ENCODE data around the gene DSTN.

The DSTN gene

DNA sequence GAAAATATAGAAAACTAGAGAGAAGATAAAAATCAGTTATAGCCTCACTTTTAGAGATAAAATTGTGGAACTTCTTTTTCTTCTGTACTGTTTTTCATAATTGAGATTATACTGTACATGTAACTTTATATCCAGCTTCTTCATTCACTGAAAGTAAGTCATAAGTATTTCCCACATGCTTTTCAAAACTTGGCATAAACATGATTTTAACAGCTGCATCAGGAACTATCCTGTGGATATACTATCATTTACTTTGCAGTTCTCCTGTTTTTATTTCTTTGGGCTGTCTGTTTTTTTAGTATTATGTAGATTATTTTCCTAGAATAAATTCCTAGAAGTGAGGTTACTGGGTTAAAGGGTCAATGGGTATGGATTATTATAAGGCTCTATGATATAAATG lies 14.8 kb downstream of the DSTN start:
- DNase-seq: no peak

DNA sequence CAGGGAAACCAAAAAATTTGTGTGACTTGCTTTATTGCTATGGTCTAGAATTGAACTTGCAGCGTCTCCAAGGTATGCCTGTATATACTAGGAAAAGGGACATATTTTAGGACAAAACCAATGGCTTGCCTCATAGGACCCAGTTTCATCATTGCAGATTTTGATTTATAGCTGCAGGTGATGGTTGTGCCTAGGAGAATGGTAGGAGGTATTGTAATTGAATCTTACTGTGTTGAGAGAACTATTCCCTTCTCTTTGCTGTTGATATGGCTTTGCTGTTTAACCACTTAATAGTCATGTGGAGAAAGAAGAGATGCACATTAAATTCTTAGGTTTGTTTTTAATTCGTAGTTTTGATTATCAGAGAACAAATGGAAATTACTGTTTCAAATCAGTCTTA lies 16.4 kb downstream of the DSTN start:
- DNase-seq: no peak

GRCh38 chr20:17587148-17587547 lies 17.3 kb downstream of the DSTN start:
- no peak for DNase-seq

DNA sequence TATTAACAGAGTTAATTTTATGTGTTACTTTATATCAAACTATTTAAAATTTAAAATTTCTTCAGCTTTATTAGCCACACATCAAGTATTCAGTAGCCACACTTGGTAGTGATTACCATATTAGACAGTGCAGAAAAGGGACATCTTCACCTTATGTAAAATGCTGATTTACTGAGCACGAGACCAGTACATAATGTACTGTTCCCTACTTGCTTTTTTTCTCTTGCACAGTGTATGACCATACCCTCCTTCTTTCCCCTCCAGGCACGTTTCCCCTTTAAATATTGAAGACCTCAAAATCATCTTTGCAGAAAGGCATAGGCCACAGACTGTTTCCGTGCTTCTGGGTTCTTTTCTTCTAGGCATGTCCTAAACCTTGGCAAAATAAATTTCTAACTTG lies 17.9 kb downstream of the DSTN start:
- no peak for DNase-seq

DNA sequence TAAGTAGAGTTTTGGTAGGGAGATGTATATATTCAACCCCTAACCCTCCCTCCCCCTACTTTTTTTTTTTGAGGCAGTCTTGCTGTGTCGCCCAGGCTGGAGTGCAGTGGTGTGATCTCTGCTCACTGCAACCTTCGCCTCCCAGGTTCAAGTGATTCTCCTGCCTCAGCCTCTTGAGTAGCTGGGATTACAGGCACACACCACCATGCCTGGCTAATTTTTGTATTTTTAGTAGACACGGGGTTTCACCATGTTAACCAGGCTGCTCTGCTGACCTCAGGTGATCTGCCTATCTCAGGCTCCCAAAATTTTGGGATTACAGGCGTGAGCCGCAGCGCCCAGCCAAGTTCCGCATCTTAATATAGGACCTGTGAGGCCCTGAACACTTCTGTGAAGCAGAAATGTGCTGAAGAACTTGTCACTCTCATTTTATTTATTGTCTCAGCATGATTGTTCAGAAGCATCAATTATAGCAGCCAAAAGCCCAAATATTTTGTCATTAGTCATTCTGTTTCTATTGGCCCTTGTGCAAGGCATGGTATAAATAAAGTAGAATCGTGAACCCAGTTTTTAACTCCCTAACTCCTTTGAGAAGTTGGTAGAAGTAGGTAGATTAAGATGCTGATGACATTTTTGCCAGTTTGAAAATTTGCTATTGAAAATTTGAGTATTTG lies 19.4 kb downstream of the DSTN start:
- DNase-seq: peak in 1 of 2 experiments; percentile 12

GRCh38 chr20:17590245-17590644 lies 20.4 kb downstream of the DSTN start:
- DNase-seq: no peak

GRCh38 chr20:17593902-17594301 lies 24.0 kb downstream of the DSTN start:
- DNase-seq: no peak

DNA sequence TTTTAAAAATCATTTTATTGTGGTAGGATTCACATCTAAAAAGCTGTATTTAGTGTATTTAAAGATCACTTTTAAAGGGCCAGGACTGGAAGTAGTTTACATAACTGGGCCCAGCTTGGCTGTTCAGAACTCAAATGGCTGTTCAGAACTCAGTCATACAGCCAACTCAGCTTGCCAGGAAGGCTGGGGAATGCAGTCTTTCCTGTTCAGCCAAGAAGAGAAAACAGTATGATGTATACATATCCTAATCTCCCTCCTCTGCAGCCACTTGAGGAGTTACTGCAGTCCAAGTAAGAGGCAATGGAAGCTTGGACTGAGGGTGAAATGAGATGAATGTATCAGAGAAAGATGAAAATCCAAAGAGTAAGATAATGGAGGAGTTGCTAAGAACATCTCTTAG lies 24.6 kb downstream of the DSTN start:
- DNase-seq: peak in 1 of 2 experiments; percentile 40

- peak; percentile 24 to 36 for DNase-seq
Observed at GRCh38 chr20:17595856-17596255, 26.0 kb downstream of the DSTN start.

- no peak for DNase-seq
Observed at GRCh38 chr20:17598013-17598550, 28.2 kb downstream of the DSTN start.

- no peak for DNase-seq
Observed at GRCh38 chr20:17601957-17602356, 32.1 kb downstream of the DSTN start.

DNA sequence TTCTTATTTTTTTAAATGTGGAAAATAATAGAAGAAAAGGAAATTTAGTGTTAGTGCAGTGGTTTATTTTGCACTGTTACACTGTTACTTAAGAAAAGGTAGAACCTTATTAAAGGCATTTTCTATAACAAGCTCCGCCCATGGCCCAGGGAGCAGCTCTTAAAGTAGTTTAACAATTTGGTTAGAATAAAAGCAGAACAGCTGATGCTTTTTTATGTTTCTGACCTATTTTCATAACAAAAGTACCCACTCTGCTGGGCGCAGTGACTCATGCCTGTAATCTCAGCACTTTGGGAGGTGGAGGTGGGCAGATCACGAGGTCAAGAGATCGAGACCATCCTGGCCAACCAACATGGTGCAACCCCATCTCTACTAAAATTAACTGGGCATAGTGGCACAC lies 32.6 kb downstream of the DSTN start:
- no peak for DNase-seq

DNA sequence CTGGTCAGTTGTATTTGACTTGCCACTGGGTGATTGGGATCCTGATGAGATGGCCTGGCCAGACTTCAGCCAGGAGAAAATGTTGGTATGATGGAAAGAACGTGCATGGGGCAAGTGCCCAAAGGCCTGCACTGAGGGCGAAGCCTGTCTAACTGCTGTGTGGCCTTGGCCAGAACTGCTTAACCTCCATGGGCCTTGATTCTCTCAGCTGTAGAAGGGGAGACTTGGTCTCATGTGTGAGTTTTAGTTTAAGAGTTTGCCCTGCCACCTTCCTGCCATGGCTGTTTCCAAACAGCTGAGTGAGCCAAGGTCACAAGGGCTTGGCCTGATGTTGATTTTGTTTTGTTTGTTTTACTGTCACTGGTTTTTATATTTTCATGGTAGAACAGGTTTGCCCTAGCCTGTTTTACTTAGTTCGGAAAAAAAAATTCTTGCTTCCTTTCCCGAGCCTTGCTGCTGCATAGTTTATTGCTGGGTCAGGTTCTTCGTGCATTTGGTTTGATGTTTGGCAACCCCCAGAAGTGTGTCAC lies 35.3 kb downstream of the DSTN start:
- DNase-seq: no peak

GRCh38 chr20:17606001-17606400 lies 36.1 kb downstream of the DSTN start:
- DNase-seq: no peak

DNA sequence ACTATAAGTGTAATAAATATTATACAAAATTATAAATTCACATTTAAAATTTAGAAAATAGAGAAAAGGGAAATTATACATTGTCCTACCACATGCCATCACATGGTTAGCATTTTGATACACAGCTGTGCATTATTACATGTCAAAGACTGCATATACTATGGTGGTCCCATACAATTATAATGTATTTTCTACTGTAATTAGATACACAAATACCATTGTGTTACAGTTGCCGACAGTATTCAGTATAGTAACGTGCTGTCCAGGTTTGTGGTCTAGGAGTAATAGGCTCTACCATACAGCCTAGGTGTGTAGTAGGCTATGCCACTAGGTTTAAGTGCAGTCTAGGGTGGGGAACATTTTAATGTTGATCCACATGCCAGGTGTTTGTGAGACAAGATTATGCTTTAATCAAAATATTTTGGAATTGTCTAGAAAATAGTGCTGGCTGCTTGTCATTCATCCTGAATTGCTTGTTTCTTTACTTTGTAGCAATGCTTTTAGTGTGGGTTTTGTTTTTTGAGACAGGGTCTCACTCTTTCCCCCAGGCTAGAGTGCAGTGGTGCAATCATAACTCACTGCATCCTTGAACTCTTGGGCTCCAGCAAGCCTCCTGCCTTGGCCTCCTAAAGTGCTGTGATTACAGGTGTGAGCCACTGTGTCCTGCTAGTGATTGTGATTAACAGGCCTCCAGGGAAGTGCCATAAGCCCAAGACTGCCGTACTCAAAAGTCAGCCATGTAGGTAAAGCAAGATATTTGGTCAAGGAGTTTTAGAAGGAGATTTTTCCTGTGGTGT lies 39.0 kb downstream of the DSTN start:
- no peak for DNase-seq

- no peak for DNase-seq
Observed at GRCh38 chr20:17609811-17610377, 40.0 kb downstream of the DSTN start.

- no peak for DNase-seq
Observed at GRCh38 chr20:17610566-17611289, 40.9 kb downstream of the DSTN start.

GRCh38 chr20:17611290-17611539 lies 41.3 kb downstream of the DSTN start:
- DNase-seq: no peak

DNA sequence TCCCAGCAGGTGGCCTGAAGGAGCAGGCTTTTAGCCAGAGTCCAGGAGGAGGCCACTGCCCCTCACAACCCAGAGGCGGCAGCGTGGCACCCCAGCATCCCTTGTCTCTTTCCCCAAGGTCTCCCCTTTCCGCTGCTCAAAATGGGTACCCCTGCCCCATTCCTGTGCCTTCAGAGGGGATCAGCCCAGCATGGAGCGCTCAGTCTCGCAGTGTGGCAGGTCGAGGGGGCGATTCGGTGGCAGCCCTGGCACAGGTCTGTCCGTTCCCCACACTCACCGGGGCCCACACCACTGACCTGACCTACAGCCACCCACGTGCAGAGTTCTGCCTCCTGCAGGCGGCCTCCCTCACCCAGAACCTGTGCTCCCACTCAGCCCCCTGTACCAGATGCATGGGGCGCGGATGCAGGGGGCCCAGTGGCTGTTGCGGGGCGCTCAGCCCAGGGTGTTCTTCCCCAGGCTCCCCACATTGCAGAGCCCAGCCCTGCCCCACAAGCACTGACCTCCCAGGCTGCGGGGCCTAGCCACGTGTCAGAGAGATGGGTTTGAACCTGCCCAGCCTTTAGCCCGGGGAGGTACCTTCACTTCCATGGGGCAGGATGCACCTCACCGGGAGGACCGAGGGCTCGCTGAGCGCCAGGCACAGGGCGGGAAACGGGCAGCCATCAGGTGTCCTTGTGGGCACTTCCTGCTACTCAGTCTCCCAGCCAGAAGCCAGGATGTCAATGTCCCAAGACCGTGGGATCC lies 41.8 kb downstream of the DSTN start:
- DNase-seq: no peak

GRCh38 chr20:17612287-17612991 lies 42.6 kb downstream of the DSTN start:
- DNase-seq: no peak

DNA sequence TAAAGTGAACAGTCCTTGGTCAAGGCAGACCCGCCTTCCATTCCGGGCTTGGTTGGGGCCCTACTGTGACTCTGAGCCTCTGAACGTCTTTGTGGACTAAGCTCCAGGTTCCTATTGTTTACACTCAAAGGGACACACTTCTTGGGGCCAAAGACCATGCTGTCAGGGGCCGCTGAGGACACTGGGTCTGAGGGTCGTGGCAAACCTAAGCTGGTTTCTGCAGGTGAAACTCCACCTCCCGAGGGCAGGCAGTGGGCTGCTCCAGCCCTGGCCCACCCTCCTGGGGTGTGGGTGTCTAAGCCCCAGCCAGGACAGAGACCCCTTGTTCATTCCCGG lies 43.1 kb downstream of the DSTN start:
- no peak for DNase-seq
